Panc1 (cell line): ENCODE results near the gene BTBD8. TPM values are rescaled to one million over a fixed set of nuclear protein-coding genes. Genes with fewer than 3 reads are reported as not detected.

Experiments used
- ATAC-seq: fragments of 200-7000 bp; cut with Tn5 transposase; 2 replicates; pipeline ENCODE4 v1.9.1; 2020; ENCODE audit warnings: mild to moderate bottlenecking, moderate library complexity
- BruUV-seq: library from RNA; stranded (reverse); fragments of 400-500 nt; replicated peaks from 2 replicates; lab custom pipeline; 2021; lab: Mats Ljungman, UMichigan
- CTCF ChIA-PET: fragments of 300-600 bp; sonication (Branson Sonifier 250); formaldehyde crosslinking; loops from one replicate; lab custom pipeline; 2022; ENCODE audit warnings: antibody characterized with exemption; lab: Charles Lee
- POLR2A ChIA-PET: fragments of 300-600 bp; sonication (Branson Sonifier 250); formaldehyde crosslinking; loops from one replicate; lab custom pipeline; 2022; ENCODE audit warnings: antibody characterized with exemption; lab: Charles Lee
- DNase-seq: peaks from one replicate; pipeline ENCODE4 v3.0.0-alpha.2; 2010; ENCODE audit warnings: low read depth, low spot score
- H3K27ac ChIP-seq: 2 replicates; pipeline ENCODE4 v1.5.1; 2011; ENCODE audit warnings: mild to moderate bottlenecking, low read length, inconsistent platforms
- H3K27me3 ChIP-seq: fragments of 200-500 bp; sonication (Bioruptor generic); 2 replicates; pipeline ENCODE4 v1.6.0; 2014; ENCODE audit warnings: low read length, inconsistent platforms; ENCODE audit not compliant: control insufficient read depth, insufficient read depth
- H3K36me3 ChIP-seq: fragments of 200-500 bp; sonication (Bioruptor generic); 2 replicates; pipeline ENCODE4 v1.5.1; 2014; ENCODE audit warnings: inconsistent platforms, mild to moderate bottlenecking, low read length, moderate library complexity; ENCODE audit not compliant: control insufficient read depth, insufficient read depth
- H3K4me1 ChIP-seq: 2 replicates; pipeline ENCODE4 v1.5.1; 2011; ENCODE audit warnings: inconsistent platforms, mild to moderate bottlenecking, low read length, moderate library complexity; ENCODE audit not compliant: control insufficient read depth, insufficient read depth
- H3K4me3 ChIP-seq, 2 experiments: 2 replicates each; pipeline ENCODE4 v1.5.1; 2011 to 2012; ENCODE audit warnings: low read depth in 2 of 2, low read length in 2 of 2, mild to moderate bottlenecking in 2 of 2, inconsistent platforms in 1 of 2, moderate library complexity in 1 of 2
- H3K9me3 ChIP-seq: fragments of 200-500 bp; sonication (Bioruptor generic); 2 replicates; pipeline ENCODE4 v1.5.1; 2014; ENCODE audit warnings: low read depth, mild to moderate bottlenecking, inconsistent platforms, low read length, moderate library complexity; ENCODE audit not compliant: control insufficient read depth, insufficient read depth
- CTCF ChIP-seq: fragments of 450-650 bp; IDR thresholded peaks from 2 replicates; pipeline ENCODE4 v1.5.1; 2017; ENCODE audit warnings: mild to moderate bottlenecking
- POLR2AphosphoS5 ChIP-seq: IDR thresholded peaks from 2 replicates; pipeline ENCODE4 v1.6.1; 2012; ENCODE audit warnings: mild to moderate bottlenecking, low read depth, low read length, moderate library complexity
- REST ChIP-seq, 2 experiments: IDR thresholded peaks; 2 replicates each; pipeline ENCODE4 v1.6.1; 2011 to 2012; ENCODE audit warnings: low read depth in 2 of 2, control low read depth in 1 of 2, low read length in 1 of 2, mild to moderate bottlenecking in 1 of 2, moderate library complexity in 1 of 2; ENCODE audit not compliant: insufficient read depth in 1 of 2
- SIN3A ChIP-seq: IDR thresholded peaks from 2 replicates; pipeline ENCODE4 v1.6.1; 2012; ENCODE audit warnings: low read depth, mild to moderate bottlenecking, low read length, moderate library complexity, borderline replicate concordance; ENCODE audit not compliant: insufficient read depth
- TCF7L2 ChIP-seq: IDR thresholded peaks from 2 replicates; pipeline ENCODE4 v1.6.1; 2011; ENCODE audit warnings: mild to moderate bottlenecking, low read depth, low read length, inconsistent platforms
- in situ Hi-C: cut with HindIII; loops from 2 replicates; pipeline ENCODE4 v1.10.0; 2016; ENCODE audit warnings: low sequenced_read_pairs, low pct_unique_long_range_greater_than_20kb
- intact Hi-C: fragments of 100-400 bp; cut with micrococcal nuclease; formaldehyde crosslinking; loops from one replicate; pipeline ENCODE4 v1.10.0; 2022; ENCODE audit not compliant: unreplicated experiment
- total RNA-seq: library from RNA; stranded (reverse); gene quantifications from one replicate; pipeline ENCODE4 v1.2.1, GENCODE V29; 2021; ENCODE audit not compliant: unreplicated experiment

The BTBD8 gene
- total RNA-seq, 1 experiment from 2014 or later, result 0.69 TPM

- DNase-seq, result no peak
- no peak for ATAC-seq
- BruUV-seq, result no TSS peak
- H3K36me3 ChIP-seq, result no peaks in the 10 kb centered on the region
- no peaks in the 10 kb centered on the region for H3K9me3 ChIP-seq
- H3K4me3 ChIP-seq, result no peak overlapping the region
- TF ChIP-seq TCF7L2 (no peak), SIN3A (no peak), REST (IDR thresholded peaks at IDR 0.05; ENCODE audit: insufficient read depth in 1 of 2, low read depth in 2 of 2, low read length in 1 of 2) (no peak), POLR2AphosphoS5 (no peak), CTCF (no peak)
- no peak overlapping the region for H3K27ac ChIP-seq
- no peaks in the 10 kb centered on the region for H3K4me1 ChIP-seq
- intact Hi-C loops (no loop called here), in situ Hi-C loops (no loop called here)
- H3K27me3 ChIP-seq, result no peaks in the 10 kb centered on the region
- POLR2A ChIA-PET, result no interaction called here
- CTCF ChIA-PET, result no interaction called here
These were observed 25.5 kb downstream of the BTBD8 start for GRCh38 chr1:92105546-92106081.

- H3K36me3 ChIP-seq, result no peaks in the 10 kb centered on the region
- TF ChIP-seq REST (IDR thresholded peaks at IDR 0.05; ENCODE audit: insufficient read depth in 1 of 2, low read depth in 2 of 2, low read length in 1 of 2) (no peak), POLR2AphosphoS5 (no peak), SIN3A (no peak), CTCF (no peak), TCF7L2 (no peak)
- H3K4me1 ChIP-seq, result no peaks in the 10 kb centered on the region
- no peak overlapping the region for H3K27ac ChIP-seq
- ATAC-seq (no peak), DNase-seq (no peak)
- BruUV-seq, result no TSS peak
- POLR2A ChIA-PET, result no interaction called here
- intact Hi-C loops, result no loop called here
- CTCF ChIA-PET, result no interaction called here
- H3K9me3 ChIP-seq, result no peaks in the 10 kb centered on the region
- H3K27me3 ChIP-seq, result no peaks in the 10 kb centered on the region
- no peak overlapping the region for H3K4me3 ChIP-seq
- in situ Hi-C loops, result no loop called here
These were observed 28.5 kb downstream of the BTBD8 start for GRCh38 chr1:92108631-92109030.
